ENCODE results near the gene RBSN. TPM values are rescaled to one million over a fixed set of nuclear protein-coding genes. Genes with fewer than 3 reads are reported as not detected.

Gene RBSN
- total RNA-seq, 1 experiment from 2014 or later, result 21.2 TPM

GRCh38 chr3:15064835-15065549 is 34.0 kb downstream of the RBSN start, which contains the start of gene MRPS25:
Gene MRPS25, minus strand, starts transcription at chr3:15065315. Its CDS starts 121 bp downstream, at chr3:15065194.
- Mint-ChIP-seq H3K27ac (ENCODE audit: unreplicated experiment) (peak within 1 kb of the TSS; percentile 77), H3K27me3 (ENCODE audit: unreplicated experiment) (no peaks in the 10 kb centered on the region), H3K4me3 (ENCODE audit: low read depth, unreplicated experiment) (peak within 1 kb of the TSS; percentile 92), H3K9me3 (ENCODE audit: low read depth, unreplicated experiment) (no peaks in the 10 kb centered on the region), H3K36me3 (ENCODE audit: insufficient read depth, unreplicated experiment) (peaks cover 17% of the 10 kb centered on the region), H3K4me1 (ENCODE audit: low read depth, unreplicated experiment) (peaks cover 14% of the 10 kb centered on the region)
- CTCF ChIA-PET, result interaction anchor here (0.8 to 1.7 kb wide), 2 partner anchors 14 to 20 kb away, joined by 3 to 8 read pairs; no protein-coding TSS in a partner anchor
- DNase-seq, result peak; percentile 87
- no peak for TF ChIP-seq CTCF (IDR thresholded peaks at IDR 0.05; ENCODE audit: unreplicated experiment)
- no TSS peak for BruUV-seq (replicated peaks)
- intact Hi-C loops (cut with micrococcal nuclease; ENCODE audit: unreplicated experiment), result loop anchor here (5.0 kb wide), 1 partner anchor 138 kb away; no protein-coding TSS in a partner anchor

GRCh38 chr3:15064299-15064834 is 34.6 kb downstream of the RBSN start:
- BruUV-seq (replicated peaks), result TSS peak; percentile 52
- Mint-ChIP-seq H3K4me3 (ENCODE audit: low read depth, unreplicated experiment) (peak overlapping the region; percentile 92), H3K4me1 (ENCODE audit: low read depth, unreplicated experiment) (peaks cover 14% of the 10 kb centered on the region), H3K36me3 (ENCODE audit: insufficient read depth, unreplicated experiment) (peaks cover 17% of the 10 kb centered on the region), H3K9me3 (ENCODE audit: low read depth, unreplicated experiment) (no peaks in the 10 kb centered on the region), H3K27me3 (ENCODE audit: unreplicated experiment) (no peaks in the 10 kb centered on the region), H3K27ac (ENCODE audit: unreplicated experiment) (no peak overlapping the region)
- CTCF ChIA-PET, result interaction anchor here (1.7 kb wide), 1 partner anchor 13 kb away, joined by 8 read pairs; no protein-coding TSS in a partner anchor
- TF ChIP-seq CTCF (IDR thresholded peaks at IDR 0.05; ENCODE audit: unreplicated experiment), result no peak
- intact Hi-C loops (cut with micrococcal nuclease; ENCODE audit: unreplicated experiment), result no loop called here
- no peak for DNase-seq

GRCh38 chr3:15063656-15064286 is 35.2 kb downstream of the RBSN start:
- CTCF ChIA-PET, result interaction anchor here (1.7 kb wide), 1 partner anchor 12 kb away, joined by 8 read pairs; no protein-coding TSS in a partner anchor
- no peaks in the 10 kb centered on the region for H3K27me3 Mint-ChIP-seq (ENCODE audit: unreplicated experiment)
- DNase-seq, result no peak
- no peak for TF ChIP-seq CTCF (IDR thresholded peaks at IDR 0.05; ENCODE audit: unreplicated experiment)
- intact Hi-C loops (cut with micrococcal nuclease; ENCODE audit: unreplicated experiment), result no loop called here
- no peaks in the 10 kb centered on the region for H3K9me3 Mint-ChIP-seq (ENCODE audit: low read depth, unreplicated experiment)
- peaks cover 14% of the 10 kb centered on the region for H3K4me1 Mint-ChIP-seq (ENCODE audit: low read depth, unreplicated experiment)
- H3K27ac Mint-ChIP-seq (ENCODE audit: unreplicated experiment), result no peak overlapping the region
- BruUV-seq (replicated peaks), result no TSS peak
- H3K36me3 Mint-ChIP-seq (ENCODE audit: insufficient read depth, unreplicated experiment), result peaks cover 21% of the 10 kb centered on the region
- peak overlapping the region; percentile 92 for H3K4me3 Mint-ChIP-seq (ENCODE audit: low read depth, unreplicated experiment)

GRCh38 chr3:15063238-15063637 is 35.7 kb downstream of the RBSN start:
- intact Hi-C loops (cut with micrococcal nuclease; ENCODE audit: unreplicated experiment), result no loop called here
- Mint-ChIP-seq H3K36me3 (ENCODE audit: insufficient read depth, unreplicated experiment) (peaks cover 26% of the 10 kb centered on the region), H3K9me3 (ENCODE audit: low read depth, unreplicated experiment) (no peaks in the 10 kb centered on the region), H3K4me1 (ENCODE audit: low read depth, unreplicated experiment) (peaks cover 14% of the 10 kb centered on the region), H3K4me3 (ENCODE audit: low read depth, unreplicated experiment) (peak overlapping the region; percentile 92), H3K27me3 (ENCODE audit: unreplicated experiment) (no peaks in the 10 kb centered on the region), H3K27ac (ENCODE audit: unreplicated experiment) (no peak overlapping the region)
- BruUV-seq (replicated peaks), result no TSS peak
- no peak for DNase-seq
- CTCF ChIA-PET, result no interaction called here
- TF ChIP-seq CTCF (IDR thresholded peaks at IDR 0.05; ENCODE audit: unreplicated experiment), result no peak

All from Calu3 (cell line).